ENCODE data around the gene CDK3.

The CDK3 gene

GRCh38 chr17:76018801-76019200 lies 18.1 kb downstream of the CDK3 start:
- no peaks in the 10 kb centered on the region for H3K9me3 ChIP-seq (ENCODE audit: control insufficient read depth, insufficient read depth, low read depth, low read length)
- H3K27me3 ChIP-seq (ENCODE audit: control insufficient read depth, insufficient read depth, low read length), result no peaks in the 10 kb centered on the region; the same call in 1 of the 2 replicates
- no peak overlapping the region for H3K27ac ChIP-seq (ENCODE audit: low read depth, low read length)
- no peak overlapping the region for H3K9ac ChIP-seq (ENCODE audit: low read length)
- peaks cover 2% of the 10 kb centered on the region; the same call in 1 of the 2 replicates for H3K4me1 ChIP-seq (ENCODE audit: control insufficient read depth, insufficient read depth, low read length)
- no peak overlapping the region for H3K4me3 ChIP-seq (ENCODE audit: low read depth, low read length)
- H3K36me3 ChIP-seq (ENCODE audit: control insufficient read depth, insufficient read depth, low read length), result no peaks in the 10 kb centered on the region

- Histone ChIP-seq H3K27me3 (ENCODE audit: control insufficient read depth, insufficient read depth, low read length) (no peaks in the 10 kb centered on the region), H3K36me3 (ENCODE audit: control insufficient read depth, insufficient read depth, low read length) (no peaks in the 10 kb centered on the region), H3K4me3 (ENCODE audit: low read depth, low read length) (no peak overlapping the region), H3K4me1 (ENCODE audit: control insufficient read depth, insufficient read depth, low read length) (no peaks in the 10 kb centered on the region), H3K9ac (ENCODE audit: low read length) (no peak overlapping the region), H3K27ac (ENCODE audit: low read depth, low read length) (no peak overlapping the region), H3K9me3 (ENCODE audit: control insufficient read depth, insufficient read depth, low read depth, low read length) (no peaks in the 10 kb centered on the region)
These were observed 19.3 kb downstream of the CDK3 start for GRCh38 chr17:76019833-76020467.

- no peak overlapping the region for H3K27ac ChIP-seq (ENCODE audit: low read depth, low read length)
- H3K27me3 ChIP-seq (ENCODE audit: control insufficient read depth, insufficient read depth, low read length), result no peaks in the 10 kb centered on the region
- no peaks in the 10 kb centered on the region for H3K36me3 ChIP-seq (ENCODE audit: control insufficient read depth, insufficient read depth, low read length)
- no peaks in the 10 kb centered on the region; the same call in 1 of the 2 replicates for H3K9me3 ChIP-seq (ENCODE audit: control insufficient read depth, insufficient read depth, low read depth, low read length)
- H3K4me1 ChIP-seq (ENCODE audit: control insufficient read depth, insufficient read depth, low read length), result peaks cover under 1% of the 10 kb centered on the region; the same call in 1 of the 2 replicates
- H3K9ac ChIP-seq (ENCODE audit: low read length), result no peak overlapping the region
- no peak overlapping the region for H3K4me3 ChIP-seq (ENCODE audit: low read depth, low read length)
These were observed 21.6 kb downstream of the CDK3 start for GRCh38 chr17:76022285-76022684.

GRCh38 chr17:76022973-76023899 lies 22.6 kb downstream of the CDK3 start:
- no peak overlapping the region for H3K27ac ChIP-seq (ENCODE audit: low read depth, low read length)
- H3K4me3 ChIP-seq (ENCODE audit: low read depth, low read length), result no peak overlapping the region
- H3K27me3 ChIP-seq (ENCODE audit: control insufficient read depth, insufficient read depth, low read length), result no peaks in the 10 kb centered on the region
- peaks cover 3% of the 10 kb centered on the region; the same call in 1 of the 2 replicates for H3K4me1 ChIP-seq (ENCODE audit: control insufficient read depth, insufficient read depth, low read length)
- H3K9ac ChIP-seq (ENCODE audit: low read length), result no peak overlapping the region
- no peaks in the 10 kb centered on the region; the same call in 1 of the 2 replicates for H3K9me3 ChIP-seq (ENCODE audit: control insufficient read depth, insufficient read depth, low read depth, low read length)
- H3K36me3 ChIP-seq (ENCODE audit: control insufficient read depth, insufficient read depth, low read length), result no peaks in the 10 kb centered on the region

GRCh38 chr17:76023900-76024237 lies 23.2 kb downstream of the CDK3 start:
- H3K27ac ChIP-seq (ENCODE audit: low read depth, low read length), result no peak overlapping the region
- H3K4me1 ChIP-seq (ENCODE audit: control insufficient read depth, insufficient read depth, low read length), result peaks cover 9% of the 10 kb centered on the region; the same call in 1 of the 2 replicates
- no peaks in the 10 kb centered on the region; the same call in 1 of the 2 replicates for H3K9me3 ChIP-seq (ENCODE audit: control insufficient read depth, insufficient read depth, low read depth, low read length)
- H3K9ac ChIP-seq (ENCODE audit: low read length), result no peak overlapping the region
- no peaks in the 10 kb centered on the region for H3K27me3 ChIP-seq (ENCODE audit: control insufficient read depth, insufficient read depth, low read length)
- no peak overlapping the region for H3K4me3 ChIP-seq (ENCODE audit: low read depth, low read length)
- H3K36me3 ChIP-seq (ENCODE audit: control insufficient read depth, insufficient read depth, low read length), result no peaks in the 10 kb centered on the region

- no peaks in the 10 kb centered on the region for H3K36me3 ChIP-seq (ENCODE audit: control insufficient read depth, insufficient read depth, low read length)
- no peak overlapping the region for H3K4me3 ChIP-seq (ENCODE audit: low read depth, low read length)
- peaks cover 10% of the 10 kb centered on the region; the same call in 1 of the 2 replicates for H3K4me1 ChIP-seq (ENCODE audit: control insufficient read depth, insufficient read depth, low read length)
- no peak overlapping the region for H3K27ac ChIP-seq (ENCODE audit: low read depth, low read length)
- no peak overlapping the region for H3K9ac ChIP-seq (ENCODE audit: low read length)
- no peaks in the 10 kb centered on the region; the same call in 1 of the 2 replicates for H3K9me3 ChIP-seq (ENCODE audit: control insufficient read depth, insufficient read depth, low read depth, low read length)
- no peaks in the 10 kb centered on the region for H3K27me3 ChIP-seq (ENCODE audit: control insufficient read depth, insufficient read depth, low read length)
These were observed 23.7 kb downstream of the CDK3 start for GRCh38 chr17:76024353-76024752.

GRCh38 chr17:76025294-76025693 lies 24.6 kb downstream of the CDK3 start:
- Histone ChIP-seq H3K9ac (ENCODE audit: low read length) (no peak overlapping the region), H3K27me3 (ENCODE audit: control insufficient read depth, insufficient read depth, low read length) (no peaks in the 10 kb centered on the region), H3K4me3 (ENCODE audit: low read depth, low read length) (no peak overlapping the region), H3K4me1 (ENCODE audit: control insufficient read depth, insufficient read depth, low read length) (peaks cover 15% of the 10 kb centered on the region), H3K27ac (ENCODE audit: low read depth, low read length) (no peak overlapping the region), H3K9me3 (ENCODE audit: control insufficient read depth, insufficient read depth, low read depth, low read length) (no peaks in the 10 kb centered on the region; the same call in 1 of the 2 replicates), H3K36me3 (ENCODE audit: control insufficient read depth, insufficient read depth, low read length) (no peaks in the 10 kb centered on the region)

- H3K9me3 ChIP-seq (ENCODE audit: control insufficient read depth, insufficient read depth, low read depth, low read length), result no peaks in the 10 kb centered on the region; the same call in 1 of the 2 replicates
- H3K4me3 ChIP-seq (ENCODE audit: low read depth, low read length), result no peak overlapping the region
- no peaks in the 10 kb centered on the region for H3K36me3 ChIP-seq (ENCODE audit: control insufficient read depth, insufficient read depth, low read length)
- no peaks in the 10 kb centered on the region for H3K27me3 ChIP-seq (ENCODE audit: control insufficient read depth, insufficient read depth, low read length)
- H3K4me1 ChIP-seq (ENCODE audit: control insufficient read depth, insufficient read depth, low read length), result peaks cover 15% of the 10 kb centered on the region
- no peak overlapping the region for H3K27ac ChIP-seq (ENCODE audit: low read depth, low read length)
- H3K9ac ChIP-seq (ENCODE audit: low read length), result no peak overlapping the region
These were observed 26.1 kb downstream of the CDK3 start for GRCh38 chr17:76026714-76027158.

GRCh38 chr17:76027159-76027839 lies 26.6 kb downstream of the CDK3 start, which contains the start of gene EVPL:
EVPL (minus strand) TSS chr17:76027306; CDS start chr17:76027198, 108 bp downstream.
- Histone ChIP-seq H3K4me3 (ENCODE audit: low read depth, low read length) (no peak within 1 kb of the TSS), H3K36me3 (ENCODE audit: control insufficient read depth, insufficient read depth, low read length) (no peaks in the 10 kb centered on the region), H3K27ac (ENCODE audit: low read depth, low read length) (no peak within 1 kb of the TSS), H3K4me1 (ENCODE audit: control insufficient read depth, insufficient read depth, low read length) (peaks cover 15% of the 10 kb centered on the region), H3K27me3 (ENCODE audit: control insufficient read depth, insufficient read depth, low read length) (no peaks in the 10 kb centered on the region), H3K9me3 (ENCODE audit: control insufficient read depth, insufficient read depth, low read depth, low read length) (no peaks in the 10 kb centered on the region; the same call in 1 of the 2 replicates), H3K9ac (ENCODE audit: low read length) (no peak within 1 kb of the TSS)

GRCh38 chr17:76032073-76032779 lies 31.6 kb downstream of the CDK3 start:
- Histone ChIP-seq H3K36me3 (ENCODE audit: control insufficient read depth, insufficient read depth, low read length) (no peaks in the 10 kb centered on the region), H3K27me3 (ENCODE audit: control insufficient read depth, insufficient read depth, low read length) (no peaks in the 10 kb centered on the region), H3K9ac (ENCODE audit: low read length) (no peak overlapping the region), H3K4me3 (ENCODE audit: low read depth, low read length) (no peak overlapping the region), H3K27ac (ENCODE audit: low read depth, low read length) (no peak overlapping the region), H3K9me3 (ENCODE audit: control insufficient read depth, insufficient read depth, low read depth, low read length) (peaks cover 5% of the 10 kb centered on the region; the same call in 1 of the 2 replicates), H3K4me1 (ENCODE audit: control insufficient read depth, insufficient read depth, low read length) (peaks cover 23% of the 10 kb centered on the region)
